Neural cell (in vitro differentiated cells): Measurements from ENCODE around the gene CDX1.

Source experiments
- CTCF ChIP-seq: fragments of 450-650 bp; IDR thresholded peaks from 2 replicates; pipeline ENCODE4 v1.5.1; 2014; ENCODE audit warnings: antibody characterized with exemption, mild to moderate bottlenecking, moderate library complexity; ENCODE audit not compliant: poor library complexity, severe bottlenecking
- EP300 ChIP-seq: fragments of 450-650 bp; conservative IDR thresholded peaks from 2 replicates; pipeline ENCODE4 v1.6.1; 2014; ENCODE audit warnings: antibody characterized with exemption, mild to moderate bottlenecking, moderate library complexity; ENCODE audit not compliant: poor library complexity, severe bottlenecking
- EZH2 ChIP-seq: fragments of 200-600, 300-800 bp; shearing (Covaris generic), sonication (generic); IDR thresholded peaks from 2 replicates; pipeline ENCODE4 v1.6.1; 2014; ENCODE audit warnings: antibody characterized with exemption, low read length, borderline replicate concordance, mild to moderate bottlenecking; ENCODE audit not compliant: insufficient read depth, poor library complexity, severe bottlenecking
- MXI1 ChIP-seq: fragments of 450-650 bp; conservative IDR thresholded peaks from 2 replicates; pipeline ENCODE4 v1.6.1; 2014; ENCODE audit warnings: antibody characterized with exemption, mild to moderate bottlenecking; ENCODE audit not compliant: poor library complexity, severe bottlenecking
- POLR2AphosphoS5 ChIP-seq: IDR thresholded peaks from 2 replicates; pipeline ENCODE4 v1.6.1; 2012
- RAD21 ChIP-seq: fragments of 450-650 bp; conservative IDR thresholded peaks from 2 replicates; pipeline ENCODE4 v1.6.1; 2014; ENCODE audit warnings: antibody characterized with exemption, mild to moderate bottlenecking, moderate library complexity
- REST ChIP-seq: IDR thresholded peaks from 2 replicates; pipeline ENCODE4 v1.6.1; 2012; ENCODE audit warnings: borderline replicate concordance
- SMC3 ChIP-seq: fragments of 450-650 bp; conservative IDR thresholded peaks from 2 replicates; pipeline ENCODE4 v1.6.1; 2014; ENCODE audit warnings: antibody characterized with exemption, mild to moderate bottlenecking, moderate library complexity; ENCODE audit not compliant: poor library complexity
- TAF1 ChIP-seq: IDR thresholded peaks from 2 replicates; pipeline ENCODE4 v1.6.1; 2012; ENCODE audit warnings: low read depth

- no peak for TF ChIP-seq REST
- no peak for TF ChIP-seq CTCF
- no peak for TF ChIP-seq EZH2
- TF ChIP-seq RAD21 = no peak
- TF ChIP-seq TAF1 = no peak
- no peak for TF ChIP-seq SMC3
- no peak for TF ChIP-seq POLR2AphosphoS5
- no peak for TF ChIP-seq EP300
- no peak for TF ChIP-seq MXI1
Observed at GRCh38 chr5:150183436-150183835, 16.9 kb downstream of the CDX1 start.
